GM19240 (cell line): ENCODE measurements around the gene EIF5.

Experiments used
- DNase-seq: peaks from one replicate; pipeline ENCODE4 v3.0.0; 2011; ENCODE audit warnings: low spot score; ENCODE audit not compliant: insufficient read length

EIF5 gene

GRCh38 chr14:103333754-103334643 is at the start of gene EIF5:
Gene EIF5 (plus strand): TSS chr14:103334237. CDS start chr14:103335861, 1,624 bp downstream.
- DNase-seq: peak; percentile 85

DNA sequence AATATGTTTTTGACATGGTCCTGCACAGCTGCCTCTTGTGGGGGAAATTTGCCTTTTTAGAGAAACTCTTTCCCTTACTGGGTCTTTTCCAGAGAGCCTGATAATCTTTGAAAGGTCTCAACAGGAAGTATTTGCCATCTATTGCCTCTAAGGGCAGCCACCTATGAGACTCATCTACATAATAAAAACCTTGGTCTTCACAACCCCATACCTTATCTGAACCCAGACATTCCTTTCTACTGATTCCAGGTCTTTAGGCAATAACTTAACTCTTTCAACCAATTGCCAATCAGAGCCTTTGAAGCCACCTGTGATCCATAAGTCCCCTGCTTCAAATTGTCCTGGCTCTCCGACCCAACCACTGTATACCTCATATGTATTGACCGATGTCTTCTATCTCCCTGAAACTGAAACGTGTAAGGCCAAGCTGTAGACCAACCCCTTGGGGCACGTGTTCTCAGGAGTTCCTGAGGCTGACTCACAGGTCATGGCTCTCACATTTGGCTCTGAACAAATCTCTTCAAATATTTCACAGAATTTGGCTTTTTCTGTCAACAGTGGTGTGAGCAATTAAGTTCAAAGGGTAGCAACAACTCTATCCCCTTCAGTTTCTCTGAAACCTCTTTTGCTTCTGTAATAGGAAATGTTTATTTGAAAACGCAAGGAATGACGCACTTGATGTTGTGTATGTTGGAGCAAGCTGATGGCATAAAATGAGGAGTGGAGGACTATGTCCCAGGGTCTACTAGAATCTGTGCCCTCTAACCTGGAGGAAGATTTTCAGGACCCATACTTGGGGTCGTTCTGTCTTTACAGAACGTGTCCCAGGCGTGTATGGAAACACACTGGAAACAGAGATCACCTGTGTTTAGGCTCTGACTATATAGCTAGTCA is 49.2 kb upstream of the EIF5 start:
- no peak for DNase-seq

- DNase-seq: no peak
Observed at GRCh38 chr14:103286460-103286859, 47.6 kb upstream of the EIF5 start.

- no peak for DNase-seq
Observed at GRCh38 chr14:103286968-103287850, 46.8 kb upstream of the EIF5 start.

DNA sequence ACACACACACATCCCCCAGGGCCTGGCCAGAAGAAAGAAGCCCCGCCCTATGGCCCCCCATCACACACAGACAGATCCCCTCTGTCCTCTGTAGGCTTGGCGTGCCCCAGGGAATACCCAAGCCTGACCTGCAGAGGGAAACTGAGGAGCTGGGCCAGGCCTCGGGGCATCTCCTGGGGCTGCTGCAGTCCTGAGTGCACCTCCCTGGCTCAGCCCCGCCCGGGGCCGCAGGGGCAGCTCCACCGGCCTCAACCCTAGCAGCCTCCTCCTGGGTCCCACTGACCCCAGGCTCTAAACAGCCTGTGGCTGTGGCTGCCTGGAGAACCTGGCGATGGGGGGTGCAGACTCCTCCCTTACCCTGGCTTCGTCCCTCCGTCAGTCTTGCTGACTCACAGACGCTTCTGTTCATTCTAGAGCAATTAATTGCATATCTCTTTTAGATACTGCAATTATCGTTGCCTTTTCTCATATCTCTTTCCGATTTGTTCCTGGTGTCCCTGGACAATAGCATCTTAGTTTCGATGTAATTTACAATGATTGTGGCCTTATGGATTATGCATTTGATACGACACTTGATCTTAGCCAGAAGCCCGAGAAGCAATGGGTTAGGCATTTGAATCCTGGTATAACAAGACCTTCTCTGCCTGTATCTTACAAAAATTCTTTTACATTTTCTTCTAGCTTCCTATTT is 45.8 kb upstream of the EIF5 start:
- no peak for DNase-seq

DNA sequence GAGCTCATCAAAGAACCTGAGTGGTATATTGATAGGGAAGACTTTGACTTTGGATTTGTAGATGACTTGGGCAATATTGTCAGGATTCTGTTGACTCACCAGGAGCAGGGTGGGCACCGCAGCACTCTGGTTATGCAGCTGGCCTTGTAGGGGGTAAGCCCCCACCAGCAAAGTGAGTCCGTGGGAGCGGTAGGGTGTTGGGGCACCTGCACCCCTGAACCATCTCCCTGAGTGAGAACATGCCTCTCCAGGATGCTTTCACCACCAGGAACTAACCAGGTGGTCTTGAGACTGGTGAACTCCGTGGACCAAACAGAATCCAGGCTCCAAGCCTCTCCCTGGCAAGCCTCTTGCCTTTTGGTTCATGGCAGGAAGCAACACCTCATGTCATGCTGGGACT is 44.0 kb upstream of the EIF5 start:
- no peak for DNase-seq

DNA sequence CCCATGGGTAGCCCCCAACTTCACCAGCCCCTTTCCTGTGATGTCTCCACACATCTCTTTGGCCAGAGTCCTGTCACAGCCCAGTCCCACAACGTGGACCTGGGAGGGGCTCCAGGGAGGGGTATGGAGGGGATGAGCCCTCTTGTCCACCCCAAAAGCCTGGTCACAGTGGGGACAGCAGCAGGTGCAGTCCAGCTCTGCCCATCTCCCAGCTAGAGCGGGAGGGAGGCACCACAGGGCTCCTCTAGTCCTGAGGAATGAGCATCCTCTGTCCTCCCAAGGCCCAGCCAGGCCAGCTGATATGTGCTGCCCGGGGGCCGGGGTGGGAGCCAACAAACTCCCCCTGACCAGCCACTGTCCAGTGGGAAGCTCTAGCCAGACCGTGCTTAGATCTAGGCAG is 43.5 kb upstream of the EIF5 start:
- no peak for DNase-seq

DNA sequence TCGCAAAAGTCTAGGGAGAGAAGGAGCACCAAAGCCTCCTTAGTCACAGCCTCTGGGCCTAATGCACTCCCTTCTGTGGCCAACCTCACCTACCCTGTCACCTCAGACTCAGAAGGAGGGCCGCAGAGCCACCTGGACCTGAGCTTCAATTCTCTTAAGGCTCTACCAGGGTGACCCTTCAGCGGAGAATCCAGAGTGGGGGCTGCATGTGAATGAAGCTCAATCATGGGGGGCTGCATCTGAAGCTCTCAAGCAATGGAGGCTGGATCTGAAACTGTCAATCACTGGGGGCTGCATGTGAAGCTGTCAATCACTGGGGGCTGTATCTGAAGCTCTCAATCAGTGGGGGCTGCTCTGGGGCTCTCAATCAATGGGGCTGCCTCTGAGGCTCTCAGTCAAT is 43.1 kb upstream of the EIF5 start:
- no peak for DNase-seq

- DNase-seq: peak; percentile 83
Observed at GRCh38 chr14:103292426-103293374, 41.3 kb upstream of the EIF5 start.

DNA sequence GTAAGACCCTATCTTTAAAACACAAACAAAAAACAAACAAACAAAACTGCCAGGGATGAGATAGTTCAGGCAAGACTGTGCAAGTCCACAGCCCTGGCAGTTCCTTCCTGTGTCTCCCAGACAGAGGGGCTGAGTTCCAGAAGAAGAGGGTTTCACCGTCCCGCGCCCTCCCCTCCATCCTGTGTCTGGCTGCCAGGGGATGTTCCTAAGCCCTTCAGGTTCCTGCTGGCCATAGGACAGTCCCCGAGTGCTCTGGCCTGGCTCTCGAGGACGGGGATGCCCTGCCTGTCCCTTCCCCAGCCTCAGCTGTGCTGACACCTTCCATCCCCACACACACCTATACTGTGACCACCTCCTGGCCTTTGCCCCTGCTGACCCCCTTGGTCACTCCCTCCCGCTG is 40.6 kb upstream of the EIF5 start:
- DNase-seq: no peak

DNA sequence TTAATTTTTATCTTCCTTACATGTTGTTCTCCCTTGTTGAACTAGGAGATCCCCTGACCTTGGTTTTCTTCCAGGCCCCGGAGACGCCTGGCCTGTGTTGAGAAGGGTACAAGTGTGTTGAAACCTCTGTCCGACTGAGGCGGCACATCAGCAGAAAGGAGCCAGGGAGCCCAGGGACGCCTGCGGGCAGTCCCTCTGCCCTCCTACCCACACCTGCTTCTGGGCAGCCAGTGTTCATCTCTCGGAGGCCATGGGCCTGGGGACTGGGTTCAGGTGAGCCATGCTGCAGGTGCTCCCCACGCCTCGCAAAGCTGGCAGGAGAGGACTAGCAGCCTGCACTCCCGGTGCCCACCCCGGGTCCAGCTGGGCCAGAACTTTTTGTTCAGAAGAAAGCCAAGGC is 39.9 kb upstream of the EIF5 start:
- DNase-seq: no peak

DNA sequence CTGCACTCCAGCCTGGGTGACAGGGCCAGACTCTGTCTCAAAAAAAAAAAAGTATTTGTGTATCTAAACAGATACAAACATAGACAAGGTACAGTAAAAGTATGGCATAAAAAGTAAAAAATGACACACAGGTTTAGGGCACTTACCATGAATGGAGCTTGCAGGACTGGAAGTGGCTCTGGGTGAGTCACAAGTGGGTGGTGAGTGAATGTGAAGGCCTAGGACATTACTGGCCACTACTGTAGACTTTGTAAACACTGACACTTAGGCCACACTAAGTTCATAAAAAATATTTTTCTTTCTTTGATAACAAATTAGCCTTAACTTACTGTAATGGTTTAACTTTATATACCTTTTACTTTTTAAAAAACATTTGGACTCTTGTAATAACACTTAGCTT is 38.0 kb upstream of the EIF5 start:
- DNase-seq: no peak

- no peak for DNase-seq
Observed at GRCh38 chr14:103296987-103297386, 37.0 kb upstream of the EIF5 start.

- DNase-seq: no peak
Observed at GRCh38 chr14:103298620-103299019, 35.4 kb upstream of the EIF5 start.

- DNase-seq: no peak
Observed at GRCh38 chr14:103301512-103302354, 32.3 kb upstream of the EIF5 start.

DNA sequence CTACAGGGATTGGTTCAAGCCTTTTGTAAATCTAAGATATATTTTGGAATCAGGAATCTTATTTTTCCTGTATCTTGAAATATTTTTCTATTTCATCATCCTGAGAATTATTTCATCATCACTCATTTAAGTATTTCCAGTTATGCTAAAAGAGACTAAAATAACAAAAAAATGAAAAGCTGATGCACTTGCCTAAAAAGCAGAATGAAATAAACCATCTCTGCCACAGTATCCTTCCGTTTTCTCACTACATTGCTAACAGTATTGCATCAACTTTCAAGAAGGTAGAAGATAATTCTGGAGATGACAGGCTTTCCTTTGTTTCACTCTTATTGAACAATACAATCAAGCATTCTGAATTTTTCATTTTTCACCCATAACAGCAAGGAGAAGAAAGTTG is 31.1 kb upstream of the EIF5 start:
- DNase-seq: no peak

- DNase-seq: no peak
Observed at GRCh38 chr14:103304706-103305105, 29.3 kb upstream of the EIF5 start.

GRCh38 chr14:103308717-103309616 is 25.1 kb upstream of the EIF5 start:
- DNase-seq: no peak
